Fibroblast of the aortic adventitia (primary cell): ENCODE data around the gene PKDCC. TPM values are rescaled to one million over a fixed set of nuclear protein-coding genes. Genes with fewer than 3 reads are reported as not detected.

Experiments
- DNase-seq: peaks from one replicate; pipeline ENCODE4 v3.0.0-alpha.2; 2010; ENCODE audit warnings: low read depth
- H3K4me3 ChIP-seq: 2 replicates; pipeline ENCODE4 v1.5.1; 2011; ENCODE audit warnings: low read depth, mild to moderate bottlenecking, control low read depth, low read length, moderate library complexity
- CTCF ChIP-seq: IDR thresholded peaks from 2 replicates; pipeline ENCODE4 v1.5.1; 2011; ENCODE audit warnings: mild to moderate bottlenecking, low read length, control low read depth, inconsistent platforms; ENCODE audit not compliant: insufficient read depth
- total RNA-seq: library from RNA; depleted of rRNA; stranded (reverse); fragments of >200 nt; gene quantifications from 2 replicates; pipeline ENCODE4 v1.2.3, GENCODE V29; 2012; ENCODE audit warnings: low replicate concordance

PKDCC gene
- total RNA-seq, 1 donor, result 19.7 TPM

- no peak for DNase-seq
- H3K4me3 ChIP-seq, result no peak overlapping the region
- no peak for TF ChIP-seq CTCF
Observed at GRCh38 chr2:42044939-42045338, 2.9 kb upstream of the PKDCC start.

GRCh38 chr2:42045352-42045751 lies 2.5 kb upstream of the PKDCC start:
- DNase-seq, result no peak
- no peak for TF ChIP-seq CTCF
- H3K4me3 ChIP-seq, result no peak overlapping the region

GRCh38 chr2:42045848-42046748 lies 1.7 kb upstream of the PKDCC start:
- peak; percentile 41 for DNase-seq
- TF ChIP-seq CTCF, result no peak
- H3K4me3 ChIP-seq, result peak overlapping the region; percentile 9

GRCh38 chr2:42046819-42047487 lies 868 bp upstream of the PKDCC start:
- no peak for TF ChIP-seq CTCF
- peak overlapping the region; percentile 72 for H3K4me3 ChIP-seq
- peak; percentile 50 for DNase-seq

GRCh38 chr2:42048299-42049220 lies 739 bp downstream of the PKDCC start:
- peak overlapping the region; percentile 93 for H3K4me3 ChIP-seq
- peak; percentile 88 for DNase-seq
- TF ChIP-seq CTCF, result no peak
